ENCODE measurements around the gene RBPJ.

RBPJ gene

GRCh38 chr4:26459756-26460530 is 139.1 kb downstream of the RBPJ start:
- no peak overlapping the region for H3K27ac ChIP-seq
- no peak for TF ChIP-seq ZFX (IDR thresholded peaks at IDR 0.05)
- TF ChIP-seq CTCF (conservative IDR thresholded peaks at IDR 0.05), result no peak

DNA sequence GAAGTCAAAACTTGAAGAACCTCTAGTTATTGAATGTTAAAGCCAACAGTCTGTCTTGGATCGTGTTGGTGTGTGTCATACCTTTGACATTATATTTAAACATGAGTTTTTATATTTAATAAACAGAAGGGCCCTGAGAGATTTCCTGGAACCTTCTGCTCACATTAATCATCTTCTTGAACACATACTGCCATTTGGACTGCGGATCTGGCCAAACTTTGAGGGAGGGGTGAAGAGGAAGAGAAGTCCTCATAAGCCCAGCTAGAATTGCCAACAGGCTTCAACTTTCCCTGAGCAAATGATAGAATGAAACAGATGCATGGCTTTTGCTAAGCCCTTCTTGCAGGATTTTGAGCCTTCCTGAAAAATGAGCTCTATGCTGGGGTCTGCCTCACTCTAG is 142.1 kb downstream of the RBPJ start:
- no peak overlapping the region for H3K27ac ChIP-seq
- TF ChIP-seq CTCF (conservative IDR thresholded peaks at IDR 0.05) (no peak), ZFX (IDR thresholded peaks at IDR 0.05) (no peak)

DNA sequence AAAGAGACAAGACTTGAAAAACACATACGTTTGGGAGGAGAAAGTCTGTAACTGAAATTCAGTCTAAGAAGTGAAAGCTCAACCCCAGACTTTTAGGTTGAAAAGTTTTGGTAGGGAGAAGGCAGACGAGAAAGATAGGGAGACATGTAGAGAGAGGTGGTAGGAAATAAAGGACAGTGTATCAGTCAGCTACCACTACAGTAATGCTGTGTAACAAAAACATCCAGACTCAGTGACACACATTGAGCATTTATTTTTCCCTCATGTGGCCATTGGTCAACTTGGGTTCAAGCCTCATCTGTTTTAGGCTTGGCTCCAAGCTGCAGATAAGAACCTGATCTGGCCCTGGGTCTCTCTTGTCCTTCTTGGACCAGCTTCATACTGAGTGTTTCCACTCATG is 142.6 kb downstream of the RBPJ start:
- H3K27ac ChIP-seq, result no peak overlapping the region
- TF ChIP-seq ZFX (IDR thresholded peaks at IDR 0.05), result no peak

GRCh38 chr4:26464420-26465095 is 143.7 kb downstream of the RBPJ start:
- no peak overlapping the region for H3K27ac ChIP-seq
- TF ChIP-seq CTCF (conservative IDR thresholded peaks at IDR 0.05) (no peak), ZFX (IDR thresholded peaks at IDR 0.05) (no peak)

- TF ChIP-seq ZFX (IDR thresholded peaks at IDR 0.05), result no peak
- TF ChIP-seq CTCF (conservative IDR thresholded peaks at IDR 0.05), result no peak
- no peak overlapping the region for H3K27ac ChIP-seq
These were observed 145.9 kb downstream of the RBPJ start for GRCh38 chr4:26466578-26467270.

GRCh38 chr4:26467724-26468123 is 146.9 kb downstream of the RBPJ start:
- TF ChIP-seq ZFX (IDR thresholded peaks at IDR 0.05), result no peak
- no peak for TF ChIP-seq CTCF (conservative IDR thresholded peaks at IDR 0.05)
- no peak overlapping the region for H3K27ac ChIP-seq

- TF ChIP-seq ZFX (IDR thresholded peaks at IDR 0.05), result no peak
- no peak for TF ChIP-seq CTCF (conservative IDR thresholded peaks at IDR 0.05)
- no peak overlapping the region for H3K27ac ChIP-seq
These were observed 147.6 kb downstream of the RBPJ start for GRCh38 chr4:26468283-26468949.
